Sigmoid colon (tissue), 7 donors: Measurements from ENCODE around the gene TWF1. TPM values are rescaled to one million over a fixed set of nuclear protein-coding genes. Genes with fewer than 3 reads are reported as not detected.

Experiments
- DNase-seq: peaks from one replicate; pipeline ENCODE4 v3.0.0-alpha.2; 2019
- H3K27ac ChIP-seq, 4 donors: fragments of 200-600 bp; sonication (generic); one replicate each; pipeline ENCODE4 v1.5.1; 2016 to 2019; ENCODE audit warnings: mild to moderate bottlenecking in 1 of 4
- H3K27me3 ChIP-seq, 3 donors: fragments of 200-600 bp; sonication (generic); one replicate each; pipeline ENCODE4 v1.5.1; 2019; ENCODE audit warnings: mild to moderate bottlenecking in 1 of 3
- H3K36me3 ChIP-seq, 4 donors: fragments of 200-600 bp; sonication (generic); one replicate each; pipeline ENCODE4 v1.5.1; 2016 to 2019
- H3K4me1 ChIP-seq, 4 donors: fragments of 200-600 bp; sonication (generic); one replicate each; pipeline ENCODE4 v1.5.1; 2017 to 2019
- H3K4me3 ChIP-seq, 4 donors: fragments of 200-600 bp; sonication (generic); one replicate each; pipeline ENCODE4 v1.5.1; 2017 to 2019; ENCODE audit warnings: mild to moderate bottlenecking in 2 of 4, moderate library complexity in 1 of 4
- H3K9me3 ChIP-seq, 4 donors: fragments of 200-600 bp in 3 of 4; sonication (generic) in 3 of 4; one replicate each; pipeline versions ENCODE4 v1.5.1 to v1.6.1; 2013 to 2019
- EP300 ChIP-seq, 4 donors: sonication (generic); formaldehyde crosslinking; IDR thresholded peaks; one replicate each; pipeline ENCODE4 v1.6.1; 2017; ENCODE audit warnings: antibody characterized with exemption in 4 of 4
- POLR2A ChIP-seq, 2 donors: fragments of 450-650 bp; IDR thresholded peaks; one replicate each; pipeline ENCODE4 v1.6.1; 2016; ENCODE audit warnings: antibody characterized with exemption in 2 of 2, mild to moderate bottlenecking in 2 of 2, moderate library complexity in 2 of 2
- POLR2AphosphoS5 ChIP-seq, 4 donors: sonication (generic); formaldehyde crosslinking; IDR thresholded peaks; one replicate each; pipeline ENCODE4 v1.6.1; 2017; ENCODE audit warnings: antibody characterized with exemption in 4 of 4
- WGBS, 2 donors: extraction: QIAGEN DNeasy Blood & Tissue Kit; methylation state at CpG; one replicate each; pipeline ENCODE4 v1.1.7; 2013; 5-methylcytosine and 5-hydroxymethylcytosine counted together
- intact Hi-C: fragments of 100-400 bp; cut with DNase I; formaldehyde crosslinking; loops from one replicate; pipeline ENCODE4 v1.15.1; 2023
- polyA plus RNA-seq, 3 donors: library from polyadenylated mRNA; stranded (reverse); fragments of 200-250 nt; gene quantifications; one replicate each; pipeline ENCODE4 v1.2.3, GENCODE V29; 2013
- total RNA-seq, 4 donors: library from RNA; depleted of rRNA; stranded (reverse); fragments of >200 nt; gene quantifications; one replicate each; pipeline ENCODE4 v1.1.0, GENCODE V29; 2016
- TF ChIP-seq, protein P1 (sequence below), 4 experiments: fragments of 450-650 bp in 3 of 4; fragments of 200-600 bp in 1 of 4; IDR thresholded peaks; one replicate each; pipeline ENCODE4 v1.5.1; 2016 to 2019; ENCODE audit warnings: antibody characterized with exemption in 4 of 4, mild to moderate bottlenecking in 3 of 4, moderate library complexity in 2 of 4
- donor health status: healthy with polysubstance abuse.
- donor health status: Bipolar disorder and iron deficiency.
- donor health status: healthy.

Gene TWF1
- total and polyA plus RNA-seq, 7 donors, result 63.8 to 168 (median 104) TPM

- peaks cover 0 to 19% (median 0%) of the 10 kb centered on the region in 4 donors for H3K36me3 ChIP-seq
- WGBS, 2 donors, result 91 to 95% methylated on average over 3 of the region's 3 CpGs
- TF ChIP-seq, protein P1, sequence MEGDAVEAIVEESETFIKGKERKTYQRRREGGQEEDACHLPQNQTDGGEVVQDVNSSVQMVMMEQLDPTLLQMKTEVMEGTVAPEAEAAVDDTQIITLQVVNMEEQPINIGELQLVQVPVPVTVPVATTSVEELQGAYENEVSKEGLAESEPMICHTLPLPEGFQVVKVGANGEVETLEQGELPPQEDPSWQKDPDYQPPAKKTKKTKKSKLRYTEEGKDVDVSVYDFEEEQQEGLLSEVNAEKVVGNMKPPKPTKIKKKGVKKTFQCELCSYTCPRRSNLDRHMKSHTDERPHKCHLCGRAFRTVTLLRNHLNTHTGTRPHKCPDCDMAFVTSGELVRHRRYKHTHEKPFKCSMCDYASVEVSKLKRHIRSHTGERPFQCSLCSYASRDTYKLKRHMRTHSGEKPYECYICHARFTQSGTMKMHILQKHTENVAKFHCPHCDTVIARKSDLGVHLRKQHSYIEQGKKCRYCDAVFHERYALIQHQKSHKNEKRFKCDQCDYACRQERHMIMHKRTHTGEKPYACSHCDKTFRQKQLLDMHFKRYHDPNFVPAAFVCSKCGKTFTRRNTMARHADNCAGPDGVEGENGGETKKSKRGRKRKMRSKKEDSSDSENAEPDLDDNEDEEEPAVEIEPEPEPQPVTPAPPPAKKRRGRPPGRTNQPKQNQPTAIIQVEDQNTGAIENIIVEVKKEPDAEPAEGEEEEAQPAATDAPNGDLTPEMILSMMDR (IDR thresholded peaks at IDR 0.05), result no peak
- no peak for TF ChIP-seq POLR2A (IDR thresholded peaks at IDR 0.05)
Observed at GRCh38 chr12:43750814-43751213, 55.3 kb downstream of the TWF1 start.

GRCh38 chr12:43749016-43749415, 57.1 kb downstream of the TWF1 start:
- WGBS, 2 donors, result 95 to 96% methylated on average over 5 of the region's 5 CpGs
- no peaks in the 10 kb centered on the region for H3K9me3 ChIP-seq
- intact Hi-C loops, result no loop called here
- H3K27me3 ChIP-seq, result no peaks in the 10 kb centered on the region
- DNase-seq, result no peak
- no peak overlapping the region for H3K27ac ChIP-seq
- peaks cover 0 to 6% (median 0%) of the 10 kb centered on the region in 4 donors for H3K4me1 ChIP-seq
- TF ChIP-seq EP300 (IDR thresholded peaks at IDR 0.05) (no peak), POLR2A (IDR thresholded peaks at IDR 0.05) (no peak), POLR2AphosphoS5 (IDR thresholded peaks at IDR 0.05) (no peak)
- TF ChIP-seq, protein P1 (IDR thresholded peaks at IDR 0.05), result no peak
- H3K4me3 ChIP-seq, result no peak overlapping the region
- H3K36me3 ChIP-seq, result peaks cover 0 to 26% (median 0%) of the 10 kb centered on the region in 4 donors

More at GRCh38 chr12:43750814-43751213, 55.3 kb downstream of the TWF1 start:
- DNase-seq, result no peak
- no peaks in the 10 kb centered on the region for H3K27me3 ChIP-seq
- no peak overlapping the region for H3K4me3 ChIP-seq
- H3K27ac ChIP-seq, result no peak overlapping the region
- no peaks in the 10 kb centered on the region for H3K9me3 ChIP-seq
- H3K4me1 ChIP-seq, result peaks cover 0 to 6% (median 0%) of the 10 kb centered on the region in 4 donors
- intact Hi-C loops, result no loop called here

DNA sequence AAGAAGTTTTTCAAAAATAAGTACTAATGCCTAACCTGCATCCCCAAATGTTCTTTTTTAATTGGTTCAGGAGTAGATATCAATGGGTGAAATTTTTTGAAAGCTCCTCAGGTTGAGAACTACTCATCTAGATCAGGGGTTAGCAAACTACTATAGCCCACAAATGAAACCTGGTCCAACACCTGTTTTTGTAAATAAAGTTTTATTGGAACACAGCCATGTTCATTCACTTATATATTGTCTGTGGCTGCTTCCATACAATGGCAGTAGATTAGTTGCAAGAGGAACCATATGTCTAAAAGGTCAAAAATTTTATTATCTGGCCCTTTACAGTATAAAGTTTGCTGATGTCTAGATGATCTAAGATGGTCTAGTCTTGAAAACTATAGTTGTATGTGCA, 61.3 kb downstream of the TWF1 start:
- Histone ChIP-seq H3K9me3 (no peaks in the 10 kb centered on the region), H3K4me1 (no peaks in the 10 kb centered on the region), H3K4me3 (no peak overlapping the region), H3K27ac (no peak overlapping the region), H3K36me3 (peaks cover 0 to 45% (median 0%) of the 10 kb centered on the region in 4 donors), H3K27me3 (no peaks in the 10 kb centered on the region)
- no peak for DNase-seq
- intact Hi-C loops, result no loop called here
- TF ChIP-seq, protein P1 (IDR thresholded peaks at IDR 0.05), result no peak
- no peak for TF ChIP-seq EP300 (IDR thresholded peaks at IDR 0.05)
- no peak for TF ChIP-seq POLR2AphosphoS5 (IDR thresholded peaks at IDR 0.05)
- no peak for TF ChIP-seq POLR2A (IDR thresholded peaks at IDR 0.05)

Other genes starting within 250 kb of the TWF1 start
- gene PUS7L, start 47.5 kb downstream of the TWF1 start, total RNA-seq, result 10 to 100 TPM in 1 of 4 donors, 1 to 10 TPM in 3; 6.3 to 17.1 (median 8.9) TPM
- 1 to 10 TPM; 1.2 to 3.7 (median 3.5) TPM for gene PUS7L, start 47.5 kb downstream of the TWF1 start, polyA plus RNA-seq
- gene IRAK4, start 47.4 kb downstream of the TWF1 start, total RNA-seq, result 10 to 100 TPM; 24.5 to 34.3 (median 26.5) TPM
- gene IRAK4, start 47.4 kb downstream of the TWF1 start, polyA plus RNA-seq, result 10 to 100 TPM; 11.1 to 15.5 (median 11.4) TPM
- 10 to 100 TPM; 17.5 to 21.4 (median 18.9) TPM for gene TMEM117, start 29.8 kb upstream of the TWF1 start, total RNA-seq
- gene TMEM117, start 29.8 kb upstream of the TWF1 start, polyA plus RNA-seq, result 1 to 10 TPM; 2.3 to 3.8 (median 3.0) TPM